HG02798 (cell line): ENCODE measurements around the gene ARHGAP6.
"Not testable (repeated sequence)": the region's sequence is repeated elsewhere in the genome, so short reads cannot be mapped to it uniquely, and the experiment has no call there.

ENCODE experiments used
- ATAC-seq: cut with Tn5 transposase; IDR thresholded peaks from one replicate; pipeline ENCODE4 v1.9.1; 2021; ENCODE audit warnings: mild to moderate bottlenecking; ENCODE audit not compliant: unreplicated experiment, poor library complexity

Gene ARHGAP6

DNA sequence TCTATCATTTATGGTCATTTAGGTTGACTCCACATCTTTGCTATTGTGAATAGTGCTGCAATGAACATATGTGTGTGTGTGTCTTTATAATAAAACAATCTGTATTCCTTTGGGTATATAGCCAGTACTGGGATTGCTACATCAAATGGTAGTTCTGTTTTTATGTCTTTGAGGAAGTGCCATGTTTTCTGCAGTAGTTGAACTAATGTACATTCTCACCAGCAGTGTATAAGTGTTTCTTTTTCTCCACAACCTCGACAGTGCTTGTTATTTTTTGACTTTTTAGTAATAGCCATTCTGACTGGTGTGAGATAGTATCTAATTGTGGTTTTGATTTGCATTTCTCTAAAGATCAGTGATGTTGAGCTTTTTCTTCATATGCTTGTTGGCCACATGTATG is 80.5 kb downstream of the ARHGAP6 start:
- peak; percentile 47 for ATAC-seq

DNA sequence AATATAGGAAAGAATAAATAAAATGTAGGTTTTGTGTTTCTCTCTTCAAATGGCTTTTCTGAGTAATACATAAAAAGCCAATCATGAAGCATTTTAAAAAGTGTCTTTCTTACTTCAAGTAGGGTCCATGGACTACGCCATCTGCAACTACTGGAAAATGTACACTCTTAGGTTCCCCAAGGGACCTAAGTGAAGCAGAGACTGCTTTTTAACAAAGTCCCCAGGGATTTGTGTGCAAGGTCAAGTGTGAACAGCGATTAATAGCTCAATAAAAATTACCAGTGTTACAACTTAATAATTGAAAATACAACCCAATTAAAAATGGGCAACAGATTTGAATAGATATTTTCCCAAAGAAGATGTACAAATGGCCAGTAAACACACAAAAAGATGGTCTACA is 84.9 kb downstream of the ARHGAP6 start:
- ATAC-seq = no peak

DNA sequence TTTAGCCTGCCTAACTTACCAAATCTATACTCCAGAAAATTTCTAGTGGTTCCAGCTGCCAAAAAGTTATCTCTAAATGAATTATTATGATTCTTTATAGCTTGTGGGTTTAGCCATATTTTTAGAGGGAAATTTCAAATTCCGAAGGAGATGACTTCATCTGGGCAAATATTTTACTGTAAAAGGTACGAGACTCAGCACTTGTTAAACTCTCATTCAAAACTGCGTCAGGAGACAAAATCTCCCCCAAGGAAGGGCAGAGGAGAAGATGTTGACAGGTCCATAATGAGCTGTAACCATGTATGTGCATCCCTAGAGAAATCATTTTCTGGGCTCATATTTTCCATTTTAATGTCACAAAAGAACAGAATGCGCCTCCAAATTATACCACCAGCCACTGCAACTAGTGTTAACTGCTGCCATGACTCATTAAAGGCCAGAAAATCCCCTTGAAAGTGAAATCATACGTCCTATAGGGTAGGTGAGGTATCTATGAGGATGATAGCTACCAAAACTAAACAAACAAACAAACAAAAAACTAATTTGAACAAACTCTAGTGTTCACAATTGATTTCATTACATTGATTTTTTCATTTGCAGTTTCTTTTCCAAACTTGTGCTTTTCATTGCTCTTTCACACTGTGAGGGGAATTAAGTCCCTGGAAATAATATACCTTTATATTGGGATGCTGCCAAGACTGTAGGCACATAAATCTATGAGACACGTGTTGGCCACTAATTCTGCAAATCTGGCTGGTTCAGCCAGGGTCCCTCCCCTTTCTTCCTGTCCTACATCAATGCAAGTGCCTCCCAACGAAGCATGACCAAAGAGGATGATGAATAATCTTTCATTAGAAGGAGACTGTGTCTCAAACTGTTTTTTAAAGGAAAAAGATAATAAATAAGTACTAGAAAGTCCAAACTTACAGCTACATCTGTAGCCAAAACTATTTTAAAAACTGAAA is 85.8 kb downstream of the ARHGAP6 start:
- peak; percentile 60 for ATAC-seq

DNA sequence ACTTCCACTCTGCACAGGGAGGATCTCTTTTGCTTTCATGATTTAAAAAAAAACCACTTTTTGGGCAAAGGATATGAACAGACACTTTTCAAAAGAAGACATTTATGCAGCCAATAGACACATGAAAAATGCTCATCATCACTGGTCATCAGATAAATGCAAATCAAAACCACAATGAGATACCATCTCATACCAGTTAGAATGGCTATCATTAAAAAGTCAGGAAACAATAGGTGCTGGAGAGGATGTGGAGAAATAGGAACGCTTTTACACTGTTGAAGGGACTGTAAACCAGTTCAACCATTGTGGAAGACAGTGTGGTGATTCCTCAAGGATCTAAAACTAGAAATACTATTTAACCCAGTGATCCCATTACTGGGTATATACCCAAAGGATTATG is 87.4 kb downstream of the ARHGAP6 start:
- not testable (repeated sequence) for ATAC-seq

DNA sequence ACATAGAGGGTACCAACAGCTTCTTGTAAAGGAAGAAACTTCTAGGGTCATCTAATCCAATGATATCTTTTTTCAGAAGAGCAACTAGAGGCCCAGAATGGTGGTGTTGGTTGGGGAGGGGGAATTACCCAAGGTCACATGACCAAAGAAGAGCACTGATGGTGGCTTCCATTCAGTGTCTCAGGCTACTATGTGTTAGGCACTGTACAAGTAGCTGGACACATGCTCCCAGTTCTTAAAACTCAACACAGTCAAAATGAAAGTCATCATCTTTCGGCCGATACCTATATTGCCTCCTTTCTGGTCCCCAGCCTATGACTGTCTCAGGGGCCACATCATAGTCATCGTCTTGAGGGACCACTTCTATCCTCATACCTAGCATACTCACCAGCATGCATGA is 88.1 kb downstream of the ARHGAP6 start:
- ATAC-seq = no peak

DNA sequence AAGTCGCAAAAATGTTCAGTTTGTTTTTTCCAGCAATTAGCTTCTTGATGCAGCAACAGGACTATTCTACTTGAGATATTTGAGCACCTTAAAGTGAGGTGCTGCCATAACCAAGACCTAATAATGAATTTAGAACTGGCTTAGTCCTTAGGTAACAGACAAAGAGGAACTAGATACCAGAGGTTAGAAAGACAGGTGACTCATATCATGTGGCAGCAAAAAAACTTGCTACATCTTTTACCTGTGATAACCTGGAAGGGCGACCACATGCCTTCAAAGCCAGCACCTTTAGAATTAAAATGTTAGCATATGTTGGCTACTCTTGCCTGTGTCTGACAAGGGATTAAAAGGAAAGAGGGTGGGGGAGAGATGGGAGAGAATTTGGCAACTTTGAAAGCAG is 90.4 kb downstream of the ARHGAP6 start:
- no peak for ATAC-seq

DNA sequence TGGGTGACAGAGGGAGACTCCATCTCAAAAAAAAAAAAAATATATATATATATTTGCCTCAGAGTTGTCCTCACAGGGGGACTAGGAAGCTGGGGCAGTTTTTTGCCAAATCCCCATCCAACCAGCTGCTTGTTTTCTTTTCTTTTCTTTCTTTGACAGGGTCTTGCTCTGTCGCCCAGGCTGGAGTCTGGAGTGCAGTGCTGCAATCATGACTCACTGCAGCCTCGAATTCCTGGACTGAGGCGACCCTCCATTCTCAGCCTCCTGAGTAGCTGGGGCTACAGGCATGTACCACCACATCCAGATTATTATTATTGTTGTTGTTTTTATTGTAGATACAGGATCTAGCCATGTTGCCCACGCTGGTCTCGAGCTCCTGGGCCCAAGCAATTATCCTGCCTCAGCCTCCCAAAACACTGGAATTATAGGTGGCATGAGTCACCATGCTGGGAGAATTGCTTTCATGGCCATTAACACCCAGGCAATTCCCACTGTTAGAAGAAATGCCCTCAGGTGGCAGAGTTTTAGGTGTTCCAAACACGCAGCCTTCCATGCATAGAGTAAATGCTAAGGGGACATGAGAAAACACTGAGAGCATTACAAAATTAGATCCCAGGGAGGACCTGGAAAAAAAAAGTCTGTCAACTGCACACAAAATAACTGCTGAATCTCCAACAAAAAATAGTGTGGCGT is 98.0 kb downstream of the ARHGAP6 start:
- no peak for ATAC-seq

DNA sequence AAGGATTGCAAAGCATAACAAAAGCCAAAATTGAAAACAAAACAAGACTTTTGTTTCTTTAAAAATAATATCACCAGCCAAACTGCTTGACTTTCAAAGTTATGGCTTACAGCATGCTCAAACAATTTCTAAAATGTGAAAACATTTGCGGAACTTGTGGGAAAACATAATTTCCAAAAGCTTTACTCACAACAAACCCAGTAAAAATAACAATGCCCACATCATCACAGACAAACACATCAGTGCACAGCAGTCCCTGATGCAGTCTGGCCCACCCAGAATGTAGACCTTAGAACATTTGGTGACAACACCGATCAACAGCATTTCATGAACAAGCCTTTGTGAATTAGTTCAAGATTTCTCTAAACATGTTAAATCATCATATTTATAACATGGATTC is 98.9 kb downstream of the ARHGAP6 start:
- ATAC-seq = no peak

DNA sequence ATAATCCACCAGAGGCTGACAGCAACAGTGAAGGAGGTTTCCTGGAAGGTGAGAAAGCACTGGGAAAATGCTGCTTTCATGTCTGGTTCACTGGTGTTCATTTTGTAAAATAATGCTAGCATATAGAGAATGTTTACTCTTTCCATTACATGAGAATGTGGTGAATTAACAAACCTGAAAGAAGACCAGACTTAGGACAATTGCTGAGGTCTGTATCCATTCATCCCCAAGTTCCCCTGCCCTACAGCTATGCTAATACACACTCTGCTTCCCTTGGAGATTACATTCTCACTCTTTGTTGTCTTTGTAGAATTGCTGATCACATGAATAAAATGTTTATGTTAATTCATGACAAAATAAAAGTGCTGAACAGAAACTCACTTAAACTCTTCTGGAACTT is 99.5 kb downstream of the ARHGAP6 start:
- ATAC-seq = no peak

DNA sequence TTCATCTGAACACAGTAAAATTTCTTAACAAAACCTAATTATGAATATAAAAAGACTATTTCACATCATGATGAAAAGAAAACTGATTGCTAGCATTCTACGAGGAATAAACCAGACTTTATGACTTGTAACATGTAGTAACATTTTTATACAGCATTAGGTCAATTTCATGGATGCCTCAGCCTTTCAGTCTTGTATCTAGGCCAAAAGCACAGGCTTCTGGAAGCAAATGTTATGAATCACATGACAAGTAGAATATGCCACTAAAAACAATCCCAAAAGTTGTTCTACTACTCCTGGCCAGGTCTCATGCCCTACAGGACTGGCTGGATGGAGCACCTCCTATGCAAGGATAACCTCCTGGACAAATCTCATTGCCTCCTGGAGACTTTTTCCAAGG is 101.2 kb downstream of the ARHGAP6 start:
- ATAC-seq = no peak

DNA sequence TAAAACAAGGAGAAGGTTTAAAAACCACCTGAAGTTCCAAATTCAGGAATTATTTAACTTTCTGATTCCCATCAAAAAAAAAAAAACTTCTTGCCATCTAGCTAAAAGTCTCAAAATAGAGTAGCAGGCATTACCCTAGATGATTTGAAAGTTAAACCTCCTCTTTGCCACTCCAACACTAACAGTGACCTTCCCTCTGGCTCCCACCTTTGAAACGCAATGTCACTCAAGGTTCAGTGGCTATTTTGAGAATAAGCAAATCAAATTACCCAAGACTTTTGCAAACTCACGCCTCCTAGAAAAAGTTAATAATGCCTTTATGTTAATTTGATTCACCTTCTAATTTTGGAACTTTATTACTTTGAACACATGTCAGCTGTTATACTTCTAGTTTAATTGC is 103.2 kb downstream of the ARHGAP6 start:
- ATAC-seq = no peak

DNA sequence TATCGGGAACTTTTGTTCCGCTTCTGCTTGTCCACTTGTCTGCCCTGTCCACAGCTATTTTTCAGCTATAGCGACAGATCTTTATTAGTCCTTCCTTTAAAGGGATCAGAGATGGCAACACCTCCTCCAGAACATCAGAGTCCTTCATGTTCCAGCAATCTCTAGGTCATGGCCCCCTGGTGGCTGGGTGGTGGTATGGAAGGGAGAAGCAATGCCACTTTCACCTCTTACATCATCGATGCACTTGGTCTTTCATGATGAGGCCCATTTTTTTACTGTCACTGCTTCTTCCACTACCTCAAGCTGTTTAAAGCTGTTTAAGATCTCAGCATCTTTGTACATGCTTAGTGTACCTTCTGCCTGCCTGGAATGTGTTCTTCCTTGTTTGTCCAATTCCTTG is 106.7 kb downstream of the ARHGAP6 start:
- no peak for ATAC-seq

DNA sequence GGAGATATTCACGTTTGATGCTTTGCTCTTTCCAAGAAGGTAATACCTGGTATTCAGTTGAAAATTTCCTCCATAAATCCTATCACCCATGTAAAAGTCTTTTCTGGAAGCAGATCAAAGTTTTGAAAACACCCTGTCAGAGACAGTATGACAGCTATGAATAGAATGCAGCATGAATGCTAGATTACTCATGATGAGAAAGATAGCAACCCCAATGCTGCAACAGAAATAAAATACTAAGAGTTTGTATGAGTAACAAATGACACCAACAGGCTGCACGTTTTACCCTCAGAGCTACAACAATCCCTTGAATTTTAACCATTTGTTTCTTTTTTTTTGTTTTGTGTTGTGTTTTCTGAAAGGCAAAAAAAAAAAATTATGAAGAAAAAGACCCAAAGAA is 108.6 kb downstream of the ARHGAP6 start:
- no peak for ATAC-seq

DNA sequence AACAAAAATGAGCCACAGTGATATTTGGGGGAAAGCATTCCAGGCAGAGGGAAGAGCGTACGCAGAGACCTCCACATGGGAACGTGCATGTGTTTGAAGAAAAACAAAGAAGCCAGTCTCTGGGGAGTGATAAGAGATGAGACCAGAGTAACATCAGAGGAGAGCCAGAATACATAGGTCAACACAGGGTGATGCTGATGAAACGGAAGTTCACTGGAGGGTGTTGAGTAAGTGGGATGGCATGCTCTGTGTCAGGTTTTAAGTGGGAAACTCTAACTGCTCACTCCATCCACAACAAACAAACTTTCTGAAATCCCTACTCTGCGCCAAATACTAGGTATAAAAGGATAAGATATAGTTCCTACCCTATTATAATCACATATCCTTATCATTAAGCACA is 110.0 kb downstream of the ARHGAP6 start:
- ATAC-seq = no peak

DNA sequence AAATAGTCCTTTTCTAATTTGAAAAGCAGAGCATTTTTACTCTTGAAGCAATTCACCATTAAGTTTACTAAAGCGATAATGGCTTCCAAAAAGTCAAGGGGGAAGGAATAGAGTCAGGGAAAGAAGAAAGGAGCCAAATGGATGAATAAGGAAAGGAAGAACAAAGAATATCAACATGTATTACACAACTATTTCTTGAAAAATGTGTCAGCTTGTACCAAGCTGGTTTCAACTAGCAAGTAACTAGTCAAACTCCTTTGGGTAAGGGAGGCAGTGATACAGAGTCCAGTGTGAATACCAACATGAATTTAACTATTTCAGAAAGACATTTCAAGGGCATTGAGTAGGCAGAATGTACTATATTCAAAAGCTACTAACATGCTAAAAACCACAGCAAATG is 112.1 kb downstream of the ARHGAP6 start:
- ATAC-seq = no peak

DNA sequence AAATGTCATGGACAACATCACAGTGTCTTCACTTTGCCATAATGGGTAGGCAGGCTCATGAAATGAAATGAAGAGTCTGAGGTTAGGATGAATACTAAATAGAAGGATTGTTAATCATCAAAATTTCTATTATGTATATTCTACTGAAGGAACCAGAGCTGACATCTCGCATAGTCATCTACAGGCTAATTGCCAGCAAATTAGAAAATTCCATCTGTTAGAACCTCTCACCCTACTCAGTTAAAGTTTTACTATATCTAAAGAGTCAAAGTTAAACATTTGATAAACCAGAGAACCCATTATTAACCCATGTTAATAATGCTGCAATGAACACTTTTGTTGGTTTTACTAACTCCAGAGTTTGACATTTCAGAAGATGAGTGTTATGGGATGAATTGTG is 114.6 kb downstream of the ARHGAP6 start:
- no peak for ATAC-seq

DNA sequence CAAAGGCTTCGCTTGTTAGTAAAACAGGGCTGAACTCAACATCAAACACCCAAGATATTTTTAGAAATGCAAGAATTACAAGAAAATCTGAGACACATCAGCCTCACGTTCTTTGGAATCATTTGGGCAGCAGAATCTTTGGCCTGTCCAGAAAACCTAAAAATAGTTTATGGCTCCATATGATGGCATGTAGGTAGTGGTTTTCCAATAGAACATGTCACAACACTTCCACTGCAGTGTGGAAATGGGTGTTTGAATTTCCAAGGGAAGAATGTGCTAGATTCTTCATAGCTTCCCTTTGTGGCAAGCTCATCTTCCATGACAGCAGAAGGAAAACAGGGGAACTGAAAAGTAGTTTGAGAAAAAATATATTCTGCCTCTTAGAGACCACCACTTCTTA is 118.8 kb downstream of the ARHGAP6 start:
- ATAC-seq = no peak

DNA sequence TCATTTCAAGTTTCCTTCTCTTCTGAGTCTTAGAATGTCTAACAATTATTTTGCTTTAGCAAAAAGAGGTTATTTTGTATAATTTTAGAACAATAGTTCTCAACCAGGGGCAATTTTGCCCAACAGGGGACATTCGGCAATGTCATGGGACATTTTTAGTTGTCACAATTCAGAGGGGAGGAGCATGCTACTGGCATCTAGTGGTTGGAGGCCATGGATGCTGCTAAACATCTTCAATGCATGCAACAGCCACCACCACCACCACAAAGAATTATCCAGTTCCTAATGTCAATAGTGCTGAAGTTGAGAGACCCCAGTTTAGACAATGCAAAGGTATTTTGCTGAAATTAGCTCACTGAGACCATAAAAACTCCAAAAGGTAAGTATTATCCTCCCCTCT is 122.5 kb downstream of the ARHGAP6 start:
- ATAC-seq = no peak

DNA sequence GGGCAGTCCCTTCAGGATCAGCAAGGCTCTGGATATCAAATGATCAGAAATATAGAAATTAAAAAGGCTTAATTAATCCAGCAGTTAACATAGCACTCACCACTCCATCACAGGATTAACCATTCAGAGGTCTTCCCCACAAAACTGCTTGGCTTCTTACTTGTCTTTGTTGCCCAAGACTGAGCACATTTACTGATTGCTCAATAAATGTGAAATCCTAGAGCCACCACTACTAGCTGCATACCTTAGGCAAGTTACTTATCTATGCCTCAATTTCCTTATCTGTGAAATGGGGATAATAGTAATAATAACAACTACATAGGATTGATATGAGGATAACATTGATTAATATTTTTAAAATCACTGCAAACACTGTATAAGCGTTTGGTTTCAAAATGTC is 124.2 kb downstream of the ARHGAP6 start:
- ATAC-seq = no peak

DNA sequence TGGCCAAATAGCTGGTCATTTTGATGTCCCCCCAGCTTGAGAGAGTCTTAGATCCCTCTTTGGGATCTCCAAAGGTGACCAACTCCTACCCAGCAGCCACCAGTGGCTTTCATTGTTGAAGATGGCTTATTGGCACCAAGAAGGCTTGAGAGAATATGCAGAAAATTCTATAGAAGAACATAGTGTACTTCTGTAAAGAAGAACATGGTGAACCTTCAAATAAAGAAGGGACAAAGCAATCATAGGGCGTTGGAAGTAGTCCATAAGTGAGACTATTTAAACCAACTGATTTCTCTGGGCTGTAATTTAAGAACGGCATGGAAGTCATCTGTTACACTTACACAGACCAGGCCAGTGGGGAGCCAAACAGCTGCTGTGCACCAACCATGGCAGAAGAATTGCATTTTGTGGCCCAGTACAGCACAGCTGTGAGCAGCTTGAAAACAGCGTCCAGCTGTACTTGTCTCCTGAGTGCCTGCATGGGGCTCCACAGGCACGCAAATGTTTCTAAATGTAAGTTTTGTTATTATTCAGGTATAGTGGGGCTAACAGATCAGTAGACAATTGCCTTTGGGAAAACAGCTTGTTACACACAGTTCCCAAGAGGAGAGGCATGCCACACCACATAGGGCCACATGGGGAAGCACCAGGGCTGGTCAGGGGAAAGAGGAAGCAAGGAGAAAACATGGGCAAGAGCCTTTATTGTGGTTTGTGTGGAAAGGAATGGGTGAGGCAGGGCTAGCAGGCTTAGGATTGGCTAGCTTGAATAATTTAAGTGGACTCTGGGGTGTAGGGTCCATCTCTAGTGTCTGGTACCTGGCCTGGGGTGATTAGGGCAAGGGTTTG is 125.0 kb downstream of the ARHGAP6 start:
- peak; percentile 97 for ATAC-seq

DNA sequence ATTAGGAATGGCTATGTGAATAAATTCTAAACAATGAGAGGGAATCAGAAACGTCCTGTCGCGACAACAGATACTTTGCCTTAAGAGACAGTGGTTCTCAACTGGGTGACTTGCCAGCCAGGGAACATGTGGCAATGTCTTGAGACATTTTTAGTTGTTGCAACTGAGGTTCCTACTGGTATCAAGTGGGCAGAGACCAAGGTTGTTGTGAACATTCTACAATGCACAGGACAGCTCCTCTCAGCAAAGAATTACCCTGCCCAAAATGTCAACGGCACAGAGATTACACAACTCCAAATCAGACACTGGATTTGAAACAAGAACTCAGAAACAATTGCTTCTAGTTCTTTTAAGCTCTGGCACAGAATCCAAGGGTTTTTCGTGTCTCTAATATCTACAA is 128.6 kb downstream of the ARHGAP6 start:
- ATAC-seq = no peak
